Fibroblast of villous mesenchyme (primary cell): ENCODE results near the gene CASTOR1. TPM values are rescaled to one million over a fixed set of nuclear protein-coding genes. Genes with fewer than 3 reads are reported as not detected.
A peak's percentile ranks its signal among the peaks of the same experiment; 100 is the strongest.

Experiments
- DNase-seq: peaks from one replicate; pipeline ENCODE4 v3.0.0-alpha.2; 2010; ENCODE audit warnings: low read depth
- H3K4me3 ChIP-seq: 2 replicates; pipeline ENCODE4 v1.5.1; 2011; ENCODE audit warnings: low read depth, mild to moderate bottlenecking, low read length
- CTCF ChIP-seq: IDR thresholded peaks from 2 replicates; pipeline ENCODE4 v1.5.1; 2012; ENCODE audit warnings: low read depth, mild to moderate bottlenecking, low read length; ENCODE audit not compliant: insufficient read depth
- total RNA-seq: library from RNA; depleted of rRNA; stranded (reverse); fragments of >200 nt; gene quantifications from 2 replicates; pipeline ENCODE4 v1.2.3, GENCODE V29; 2012

Gene CASTOR1
- total RNA-seq, 1 donor, result 4.3 TPM

- TF ChIP-seq CTCF, result no peak
- H3K4me3 ChIP-seq, result peak overlapping the region; percentile 54
- DNase-seq, result no peak
These were observed 642 bp upstream of the CASTOR1 start for GRCh38 chr22:30289980-30290313.

GRCh38 chr22:30288419-30289140, 725 bp downstream of the CASTOR1 start:
- no peak for DNase-seq
- TF ChIP-seq CTCF, result no peak
- peak overlapping the region; percentile 78 for H3K4me3 ChIP-seq

GRCh38 chr22:30287648-30288418, 1.5 kb downstream of the CASTOR1 start:
- peak; percentile 76 for TF ChIP-seq CTCF
- H3K4me3 ChIP-seq, result peak overlapping the region; percentile 78
- peak; percentile 94 for DNase-seq

- TF ChIP-seq CTCF, result peak; percentile 84
- no peak overlapping the region for H3K4me3 ChIP-seq
- DNase-seq, result no peak
These were observed 2.3 kb downstream of the CASTOR1 start for GRCh38 chr22:30286813-30287647.

- no peak for DNase-seq
- no peak for TF ChIP-seq CTCF
- no peak overlapping the region for H3K4me3 ChIP-seq
These were observed 3.0 kb downstream of the CASTOR1 start for GRCh38 chr22:30286331-30286730.

- no peak overlapping the region for H3K4me3 ChIP-seq
- DNase-seq, result no peak
- no peak for TF ChIP-seq CTCF
These were observed 3.5 kb downstream of the CASTOR1 start for GRCh38 chr22:30285846-30286200.
